B cell (primary cell): Measurements from ENCODE around the gene ELK4.

Experiments used
- EZH2 ChIP-seq: IDR thresholded peaks from 2 replicates; pipeline ENCODE4 v1.6.1; 2012; ENCODE audit warnings: borderline replicate concordance, low read depth, mild to moderate bottlenecking, moderate library complexity, low read length; ENCODE audit not compliant: insufficient read depth, poor library complexity, severe bottlenecking
- TF ChIP-seq, protein P1 (sequence below): fragments of 200-600 bp; IDR thresholded peaks from one replicate; pipeline ENCODE4 v1.8.0; 2022; ENCODE audit warnings: antibody characterized with exemption, mild to moderate bottlenecking

DNA sequence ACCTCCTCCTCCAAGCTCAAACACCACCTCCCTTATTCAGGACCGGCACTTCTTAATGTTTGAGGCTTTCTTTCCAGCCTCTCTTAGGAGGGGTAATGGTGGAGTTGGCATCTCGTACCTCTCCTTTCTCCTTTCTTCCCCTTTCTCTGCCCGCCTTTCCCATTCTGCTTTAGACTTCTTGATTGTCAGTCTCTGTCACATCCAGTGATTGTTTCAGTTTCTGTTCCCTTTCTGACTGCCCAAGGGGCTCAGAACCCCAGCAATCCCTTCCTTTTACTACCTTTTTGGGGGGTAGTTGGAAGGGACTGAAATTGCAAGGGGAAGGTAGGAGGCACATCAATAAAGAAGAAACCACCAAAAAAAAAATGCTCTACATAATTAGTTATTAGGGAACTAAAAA is 5.6 kb downstream of the ELK4 start:
- TF ChIP-seq, protein P1, sequence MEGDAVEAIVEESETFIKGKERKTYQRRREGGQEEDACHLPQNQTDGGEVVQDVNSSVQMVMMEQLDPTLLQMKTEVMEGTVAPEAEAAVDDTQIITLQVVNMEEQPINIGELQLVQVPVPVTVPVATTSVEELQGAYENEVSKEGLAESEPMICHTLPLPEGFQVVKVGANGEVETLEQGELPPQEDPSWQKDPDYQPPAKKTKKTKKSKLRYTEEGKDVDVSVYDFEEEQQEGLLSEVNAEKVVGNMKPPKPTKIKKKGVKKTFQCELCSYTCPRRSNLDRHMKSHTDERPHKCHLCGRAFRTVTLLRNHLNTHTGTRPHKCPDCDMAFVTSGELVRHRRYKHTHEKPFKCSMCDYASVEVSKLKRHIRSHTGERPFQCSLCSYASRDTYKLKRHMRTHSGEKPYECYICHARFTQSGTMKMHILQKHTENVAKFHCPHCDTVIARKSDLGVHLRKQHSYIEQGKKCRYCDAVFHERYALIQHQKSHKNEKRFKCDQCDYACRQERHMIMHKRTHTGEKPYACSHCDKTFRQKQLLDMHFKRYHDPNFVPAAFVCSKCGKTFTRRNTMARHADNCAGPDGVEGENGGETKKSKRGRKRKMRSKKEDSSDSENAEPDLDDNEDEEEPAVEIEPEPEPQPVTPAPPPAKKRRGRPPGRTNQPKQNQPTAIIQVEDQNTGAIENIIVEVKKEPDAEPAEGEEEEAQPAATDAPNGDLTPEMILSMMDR: no peak
- no peak for TF ChIP-seq EZH2
